Measurements from ENCODE around the gene HPCAL1. TPM values are rescaled to one million over a fixed set of nuclear protein-coding genes. Genes with fewer than 3 reads are reported as not detected.

HPCAL1 gene
- total and polyA plus RNA-seq, 8 donors: 14.0 to 571 (median 85.4) TPM

GRCh38 chr2:10281891-10282290 is 20.8 kb upstream of the HPCAL1 start:
- Histone ChIP-seq H3K27ac (no peak overlapping the region), H3K27me3 (no peaks in the 10 kb centered on the region), H3K4me1 (peaks cover 27 to 53% (median 39%) of the 10 kb centered on the region in 4 donors), H3K9me3 (no peaks in the 10 kb centered on the region), H3K4me3 (no peak overlapping the region), H3K36me3 (no peaks in the 10 kb centered on the region)
- no peak for DNase-seq
- 72 to 95% (median 86%) methylated on average over 3 to 4 of the region's 4 CpGs for WGBS, 5 donors
- TF ChIP-seq POLR2AphosphoS5 (IDR thresholded peaks at IDR 0.05) (no peak), EP300 (IDR thresholded peaks at IDR 0.05) (no peak), CTCF (IDR thresholded peaks at IDR 0.05) (no peak), POLR2A (IDR thresholded peaks at IDR 0.05) (no peak)
- intact Hi-C loops (cut with DNase I; ENCODE audit: low total_unique reads): no loop called here

GRCh38 chr2:10282611-10283105 is 20.0 kb upstream of the HPCAL1 start:
- no peak overlapping the region for H3K4me3 ChIP-seq
- TF ChIP-seq EP300 (IDR thresholded peaks at IDR 0.05) (no peak), POLR2AphosphoS5 (IDR thresholded peaks at IDR 0.05) (no peak), POLR2A (IDR thresholded peaks at IDR 0.05) (no peak), CTCF (IDR thresholded peaks at IDR 0.05) (no peak)
- H3K27ac ChIP-seq: peak overlapping the region in 1 of 5 donors; percentile 66
- no peaks in the 10 kb centered on the region for H3K27me3 ChIP-seq
- WGBS, 5 donors: 76 to 91% (median 80%) methylated on average over 5 to 6 of the region's 6 CpGs
- intact Hi-C loops (cut with DNase I; ENCODE audit: low total_unique reads): no loop called here
- H3K4me1 ChIP-seq: peaks cover 33 to 53% (median 37%) of the 10 kb centered on the region in 4 donors
- no peaks in the 10 kb centered on the region for H3K36me3 ChIP-seq
- no peak for DNase-seq
- no peaks in the 10 kb centered on the region for H3K9me3 ChIP-seq

- WGBS, 5 donors: 79 to 90% (median 83%) methylated on average over 14 to 16 of the region's 16 CpGs
- no peaks in the 10 kb centered on the region for H3K9me3 ChIP-seq
- intact Hi-C loops (cut with DNase I; ENCODE audit: low total_unique reads): no loop called here
- no peak for TF ChIP-seq CTCF (IDR thresholded peaks at IDR 0.05)
- no peak for TF ChIP-seq POLR2A (IDR thresholded peaks at IDR 0.05)
- TF ChIP-seq EP300 (IDR thresholded peaks at IDR 0.05): no peak
- no peak for TF ChIP-seq POLR2AphosphoS5 (IDR thresholded peaks at IDR 0.05)
- peak overlapping the region in 1 of 5 donors; percentile 66 for H3K27ac ChIP-seq
- no peaks in the 10 kb centered on the region for H3K27me3 ChIP-seq
- peaks cover 27 to 47% (median 31%) of the 10 kb centered on the region in 4 donors for H3K4me1 ChIP-seq
- peak in 1 of 2 donors; percentile 56 for DNase-seq
- no peaks in the 10 kb centered on the region for H3K36me3 ChIP-seq
- H3K4me3 ChIP-seq: no peak overlapping the region
Measured at GRCh38 chr2:10283106-10284062, 19.3 kb upstream of the HPCAL1 start.

GRCh38 chr2:10284108-10284870 is 18.4 kb upstream of the HPCAL1 start:
- intact Hi-C loops (cut with DNase I; ENCODE audit: low total_unique reads): no loop called here
- TF ChIP-seq POLR2AphosphoS5 (IDR thresholded peaks at IDR 0.05): no peak
- TF ChIP-seq EP300 (IDR thresholded peaks at IDR 0.05): no peak
- no peak for TF ChIP-seq CTCF (IDR thresholded peaks at IDR 0.05)
- no peak for TF ChIP-seq POLR2A (IDR thresholded peaks at IDR 0.05)

More at GRCh38 chr2:10284108-10284870, 18.4 kb upstream of the HPCAL1 start:
- peaks cover 27 to 47% (median 29%) of the 10 kb centered on the region in 4 donors for H3K4me1 ChIP-seq
- WGBS, 5 donors: 88 to 95% (median 92%) methylated on average over 11 to 16 of the region's 16 CpGs
- no peaks in the 10 kb centered on the region for H3K27me3 ChIP-seq
- H3K4me3 ChIP-seq: no peak overlapping the region
- H3K36me3 ChIP-seq: no peaks in the 10 kb centered on the region
- H3K27ac ChIP-seq: peak overlapping the region in 2 of 5 donors; percentile 52 to 74
- no peak for DNase-seq
- H3K9me3 ChIP-seq: no peaks in the 10 kb centered on the region
